Right forelimb (tissue), 1 donor: ENCODE data around the gene TMEM9B.
A peak's percentile ranks its signal among the peaks of the same experiment; 100 is the strongest.

Experiments used
- DNase-seq: peaks from one replicate; pipeline ENCODE4 v3.0.0-alpha.2; 2018

TMEM9B gene

DNA sequence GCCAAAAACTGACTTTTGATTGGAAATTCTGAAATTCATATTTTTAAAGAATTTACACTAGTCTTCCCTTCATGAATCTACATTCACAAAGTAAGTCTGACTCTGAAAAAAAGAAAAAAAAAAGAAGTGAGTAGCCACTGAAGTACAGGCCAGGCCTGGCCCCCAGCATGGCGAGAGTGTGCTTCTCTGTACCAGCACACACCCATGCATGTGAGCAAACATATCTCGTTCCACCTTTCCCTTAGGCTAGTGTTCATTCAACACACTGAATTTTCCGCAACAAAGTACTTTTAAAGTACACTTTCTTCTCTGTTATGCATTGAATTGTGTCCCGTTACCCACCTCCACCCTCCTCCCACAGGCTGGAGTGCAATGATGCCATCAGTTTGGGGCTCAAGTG is 36.0 kb downstream of the TMEM9B start:
- DNase-seq: no peak

DNA sequence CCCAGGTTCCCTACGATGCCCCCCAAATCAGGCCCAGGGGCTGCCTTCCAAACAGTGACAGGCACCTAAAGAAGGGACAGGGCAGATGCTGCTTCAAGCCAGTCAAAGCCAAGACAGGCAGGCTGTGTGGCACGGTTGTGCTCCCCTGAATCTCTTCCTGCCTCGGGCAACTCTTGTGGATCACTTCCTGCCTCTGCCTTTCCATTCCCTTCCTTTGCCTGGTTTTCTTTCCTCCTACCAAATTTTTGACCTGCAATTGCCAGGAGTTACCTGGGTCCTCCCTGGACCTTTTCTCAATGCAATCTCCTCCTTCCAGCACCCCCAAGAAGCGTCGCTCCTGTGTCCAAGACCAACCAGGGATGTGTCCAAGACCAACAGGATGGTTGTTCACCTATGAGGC is 37.0 kb downstream of the TMEM9B start:
- no peak for DNase-seq

DNA sequence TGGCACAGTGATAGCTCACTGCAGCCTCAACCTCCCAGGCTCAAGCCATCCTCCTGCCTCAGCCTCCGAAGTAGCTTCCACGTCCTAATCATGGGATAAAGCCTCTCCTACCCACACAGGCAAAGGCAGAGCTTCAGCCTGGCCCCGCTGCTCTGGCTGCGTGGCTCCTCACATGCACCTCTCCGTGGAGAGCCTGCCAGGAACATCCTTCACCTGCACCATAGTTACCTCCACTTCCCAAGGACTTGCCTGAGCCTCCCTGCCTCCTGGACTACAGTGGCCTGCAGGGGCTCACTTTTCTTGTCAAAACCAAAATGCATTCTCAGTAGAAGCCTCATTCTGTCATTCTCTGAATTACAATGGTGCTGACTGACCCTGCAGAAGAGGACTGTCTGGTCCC is 38.0 kb downstream of the TMEM9B start:
- no peak for DNase-seq

DNA sequence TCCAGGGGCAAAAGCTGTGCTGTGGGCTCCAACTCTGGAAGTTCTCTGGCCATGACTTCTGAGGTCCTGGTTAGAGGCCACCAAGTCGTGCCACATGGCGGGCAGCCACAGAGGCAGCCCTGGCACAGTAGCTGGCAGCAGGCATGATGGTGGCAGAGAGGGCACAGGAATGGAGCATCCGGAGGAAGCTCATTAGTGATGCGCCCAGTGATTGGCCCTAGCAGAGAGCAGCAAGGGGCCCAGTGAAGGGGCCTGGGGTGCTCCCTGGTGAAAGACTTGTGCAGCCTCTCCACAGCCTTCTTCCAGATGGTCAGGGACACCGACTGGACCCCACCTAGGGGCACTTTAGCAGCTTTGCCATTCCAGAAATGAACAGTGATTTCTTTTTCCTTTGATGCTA is 38.5 kb downstream of the TMEM9B start:
- DNase-seq: no peak

DNA sequence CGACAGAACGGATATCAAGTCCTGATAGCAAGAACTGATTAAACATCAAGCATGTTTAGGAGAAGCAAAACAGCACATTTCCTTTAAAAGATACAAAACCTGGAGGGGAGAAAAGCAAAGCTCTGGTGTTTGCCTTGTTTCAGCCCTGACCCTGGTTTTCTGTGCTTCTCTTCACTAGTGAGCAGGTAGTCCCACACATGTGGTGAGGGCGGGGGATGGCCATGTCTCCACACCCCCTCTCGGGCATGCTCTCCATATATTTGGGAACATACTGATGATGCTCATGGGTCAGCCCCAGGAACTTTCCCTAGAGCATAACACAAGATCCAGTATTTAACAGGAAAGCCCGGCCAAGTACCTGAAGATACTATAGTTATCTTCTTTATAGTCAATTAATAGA is 41.6 kb downstream of the TMEM9B start:
- no peak for DNase-seq

DNA sequence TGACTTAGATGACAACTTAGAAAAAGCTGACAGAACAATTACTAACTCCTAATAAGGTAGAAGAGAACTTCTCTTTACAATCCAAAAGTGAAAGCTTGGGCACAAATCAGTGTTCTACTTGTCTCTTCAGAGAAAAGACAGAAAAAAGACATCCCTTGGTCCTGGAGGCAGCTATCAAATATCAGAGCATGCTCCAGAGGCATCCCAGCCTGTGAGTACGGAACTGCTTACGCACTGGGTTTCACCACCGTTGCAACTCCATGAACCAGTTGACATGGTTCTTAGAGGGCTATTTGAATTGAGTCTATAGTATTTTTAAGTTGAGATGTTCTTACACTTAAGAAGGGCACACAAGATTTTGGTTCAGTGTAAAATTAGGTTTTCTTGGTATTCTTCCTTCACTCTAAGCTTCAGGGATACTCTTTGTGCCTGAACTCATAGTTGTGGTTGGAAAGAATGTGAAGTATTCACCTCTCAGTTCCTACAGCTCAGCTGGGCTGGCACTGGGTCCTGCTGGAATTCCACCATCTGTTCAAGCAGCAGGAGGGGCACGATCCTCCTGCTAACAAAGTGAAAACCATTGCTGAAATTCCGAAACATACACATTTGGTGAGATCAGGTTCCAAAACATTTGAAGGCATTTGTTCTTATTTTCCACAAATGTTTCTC is 47.0 kb downstream of the TMEM9B start:
- peak; percentile 78 for DNase-seq

DNA sequence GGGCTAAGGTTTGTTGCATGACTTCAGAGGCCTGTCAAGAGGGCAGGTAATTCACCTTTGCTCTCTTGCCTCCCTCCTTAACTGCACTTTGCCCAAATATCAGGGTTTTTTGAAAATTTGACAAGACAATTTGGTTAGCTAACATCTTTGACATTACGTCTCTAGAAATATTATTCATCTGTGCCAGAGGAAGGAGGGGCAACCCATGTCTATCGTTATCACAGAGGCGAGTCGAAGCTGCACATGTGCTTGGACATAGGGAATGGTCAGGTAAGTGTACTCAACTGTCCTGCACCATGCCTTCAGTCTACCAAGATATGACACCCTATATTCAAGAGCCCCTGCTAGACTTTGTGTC is 49.6 kb downstream of the TMEM9B start:
- no peak for DNase-seq

DNA sequence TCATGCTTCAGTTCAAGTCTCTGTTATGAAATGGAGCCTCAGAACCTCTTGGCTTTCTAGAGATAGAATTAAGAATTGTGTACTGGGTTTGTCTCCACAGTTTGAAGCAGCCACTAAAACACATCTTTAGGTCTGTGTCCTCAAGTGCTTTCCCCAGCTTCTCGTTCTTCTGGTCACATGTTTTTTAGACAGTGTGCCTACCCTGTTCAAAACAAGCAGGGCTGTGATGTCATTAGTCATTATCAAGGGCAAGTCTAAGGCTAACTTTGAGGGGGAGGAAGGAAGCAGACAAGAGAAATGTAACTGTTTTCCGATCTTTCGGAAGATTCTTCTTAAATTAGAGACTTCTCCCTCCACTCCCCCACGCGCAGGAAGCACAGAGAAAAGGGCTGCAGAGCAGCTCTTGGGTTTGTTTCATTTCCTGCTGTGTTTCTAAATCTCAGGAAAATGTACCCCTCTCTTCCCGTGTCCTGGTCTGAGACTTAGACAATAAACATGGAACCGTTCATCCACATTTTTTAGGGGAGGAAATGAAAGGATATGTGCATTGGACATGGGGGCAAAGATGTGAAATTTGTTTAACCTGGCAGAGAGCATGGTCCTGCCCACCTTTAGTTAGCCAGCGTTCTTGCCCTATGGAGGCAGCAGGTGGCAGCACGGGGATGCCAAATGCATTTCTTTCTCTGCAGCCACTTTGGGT is 50.1 kb downstream of the TMEM9B start:
- DNase-seq: no peak

DNA sequence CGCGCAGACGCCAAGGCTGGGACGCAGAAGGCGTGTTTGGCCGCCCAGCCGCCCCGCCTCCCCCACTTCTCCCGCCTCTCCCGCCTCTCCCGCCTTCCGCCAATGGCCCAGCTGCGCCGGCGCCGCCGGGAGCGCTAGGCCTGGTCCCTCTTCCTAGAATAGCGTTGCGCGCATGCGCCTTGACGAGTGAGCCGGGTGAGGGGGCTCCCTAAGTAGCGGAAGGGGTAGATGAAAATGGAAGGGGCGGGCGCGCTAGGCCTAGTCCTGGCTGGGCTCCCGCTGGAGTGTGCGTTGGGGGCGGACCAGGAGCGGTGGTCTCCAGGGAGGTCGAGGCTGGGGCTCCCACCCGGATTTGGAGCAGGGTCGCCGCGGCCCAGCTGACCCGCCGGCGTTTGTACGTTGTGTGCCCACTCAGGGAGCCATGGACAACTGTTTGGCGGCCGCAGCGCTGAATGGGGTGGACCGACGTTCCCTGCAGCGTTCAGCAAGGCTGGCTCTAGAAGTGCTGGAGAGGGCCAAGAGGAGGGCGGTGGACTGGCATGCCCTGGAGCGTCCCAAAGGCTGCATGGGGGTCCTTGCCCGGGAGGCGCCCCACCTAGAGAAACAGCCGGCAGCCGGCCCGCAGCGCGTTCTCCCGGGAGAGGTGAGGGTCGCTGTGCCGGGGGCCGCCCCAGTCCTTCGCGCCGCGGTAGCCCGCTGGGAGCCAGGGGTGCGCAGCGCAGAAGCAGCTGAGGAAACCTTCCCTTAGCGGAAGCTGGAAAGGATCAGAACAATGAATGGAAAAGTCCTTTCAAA is 53.0 kb downstream of the TMEM9B start, which contains the start of gene AKIP1:
Gene AKIP1 (plus strand): TSS at position 161 of the 795 bp plus-strand sequence. CDS start 261 bp downstream, at position 422.
- peak; percentile 98 for DNase-seq

DNA sequence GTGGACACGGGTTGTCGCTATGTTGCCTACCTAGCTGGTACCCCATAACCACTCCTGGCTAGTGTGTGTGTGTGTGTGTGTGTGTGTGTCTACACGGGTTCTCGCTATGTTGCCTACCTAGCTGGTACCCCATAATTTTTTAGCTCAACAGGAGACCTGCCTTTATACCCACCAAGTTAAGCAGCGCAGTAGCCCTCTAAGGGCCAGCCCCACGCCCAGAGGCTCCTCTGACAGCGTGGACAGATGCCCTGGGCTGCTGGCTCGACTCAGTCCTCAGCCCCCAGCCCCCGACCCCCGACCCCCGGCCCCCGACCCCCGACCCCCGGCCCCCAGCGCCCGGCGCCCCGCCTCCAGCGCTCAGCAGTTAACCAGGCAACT is 53.6 kb downstream of the TMEM9B start:
- DNase-seq: no peak

DNA sequence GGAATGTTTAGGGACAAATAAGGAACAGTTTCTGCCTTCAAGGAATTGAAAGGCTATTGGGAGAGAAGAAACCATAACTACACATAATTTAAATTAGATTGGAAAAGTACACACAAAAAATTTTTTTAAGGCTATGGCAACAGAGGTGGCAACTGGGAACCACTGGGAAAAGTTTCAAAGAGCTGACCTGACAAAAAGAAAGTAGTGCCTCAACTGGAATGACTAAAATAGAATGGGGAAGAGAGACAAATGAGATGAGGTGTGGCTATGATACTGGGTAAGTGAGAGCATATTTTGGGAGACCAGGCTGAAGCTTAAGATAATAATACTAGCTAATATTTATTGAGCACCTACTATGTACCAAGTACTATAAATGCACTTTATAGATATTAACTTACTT is 56.1 kb downstream of the TMEM9B start:
- no peak for DNase-seq

DNA sequence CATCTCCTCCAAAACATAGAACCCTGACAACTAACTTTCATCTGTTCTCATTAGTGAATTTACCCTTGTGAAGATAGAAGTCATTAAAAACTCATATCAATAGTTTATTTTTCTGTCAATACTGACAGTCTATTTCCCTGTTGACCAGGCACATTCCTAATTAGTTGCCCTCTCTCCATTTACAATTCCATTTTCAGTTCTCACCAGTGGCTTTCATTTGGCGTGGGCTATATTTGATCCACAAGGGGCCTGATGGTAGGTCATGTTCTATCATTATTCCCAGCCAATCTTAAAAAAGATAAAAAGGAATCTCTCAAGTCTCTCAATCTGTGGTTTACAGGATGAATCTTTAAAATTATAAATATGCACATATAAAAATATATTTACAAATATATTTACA is 57.1 kb downstream of the TMEM9B start:
- no peak for DNase-seq

DNA sequence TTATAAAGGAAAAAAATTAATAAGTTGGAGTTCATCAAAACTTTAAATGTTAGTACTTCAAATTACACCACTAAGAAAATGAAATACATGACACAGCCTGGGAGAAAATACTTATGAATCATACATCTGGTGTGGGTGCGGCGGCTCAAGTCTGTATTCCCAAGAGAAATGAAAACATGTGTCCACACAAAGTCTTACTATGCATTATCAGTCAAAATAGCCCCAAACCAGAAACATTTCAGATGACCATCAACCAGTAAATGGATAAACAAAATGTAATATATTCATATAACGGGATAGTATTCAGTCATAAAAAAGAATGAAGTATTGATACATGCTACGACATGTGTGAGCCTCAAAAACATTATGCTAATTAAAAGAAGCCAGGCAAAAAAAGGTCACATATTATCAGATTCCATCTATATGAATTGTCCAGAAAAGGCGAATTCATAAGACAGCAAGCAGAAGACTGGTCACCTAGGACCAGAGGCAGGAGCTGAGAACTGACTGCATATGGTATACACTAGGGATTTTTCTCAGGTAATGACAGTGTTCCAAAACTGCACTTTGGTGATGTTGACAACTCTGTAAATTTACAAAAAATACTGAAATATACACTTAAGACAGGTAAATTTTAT is 58.6 kb downstream of the TMEM9B start:
- no peak for DNase-seq

DNA sequence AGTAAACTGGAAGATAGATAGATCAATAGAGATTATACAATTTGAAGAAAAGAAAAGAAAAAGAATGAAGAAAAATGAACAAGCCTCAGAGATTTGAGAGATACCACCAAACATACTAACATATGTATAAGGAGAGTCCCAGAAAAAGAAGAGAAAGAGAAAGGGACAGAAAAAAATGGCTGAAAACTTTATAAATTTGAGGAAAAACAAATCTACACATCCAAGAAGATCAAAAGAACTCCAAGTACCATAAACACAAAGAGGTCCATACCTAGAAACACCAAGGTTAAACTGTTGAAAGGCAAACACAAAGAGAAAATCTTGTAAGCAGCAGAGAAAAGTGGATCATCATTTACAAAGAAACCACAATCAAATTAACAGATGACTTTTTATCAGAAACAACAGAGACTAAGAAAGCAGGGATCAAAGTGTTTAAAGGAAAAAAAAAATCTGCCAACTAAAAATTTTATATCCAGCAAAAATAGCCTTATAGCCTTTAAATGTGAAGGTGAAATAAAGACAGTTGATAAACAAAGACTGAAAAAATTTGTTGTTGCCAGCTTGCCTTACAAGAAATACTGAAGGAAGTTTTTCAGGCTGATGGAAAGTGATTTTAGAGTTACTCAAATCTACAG is 65.0 kb downstream of the TMEM9B start:
- no peak for DNase-seq
